Vagina (tissue), 2 donors: ENCODE measurements around the gene ZMYND11.

Experiments
- POLR2A ChIP-seq, 2 donors: fragments of 450-650 bp; IDR thresholded peaks; one replicate each; pipeline ENCODE4 v1.6.1; 2017; ENCODE audit warnings: antibody characterized with exemption in 2 of 2, mild to moderate bottlenecking in 2 of 2, moderate library complexity in 2 of 2
- POLR2AphosphoS5 ChIP-seq, 2 donors: sonication (generic); formaldehyde crosslinking; IDR thresholded peaks; one replicate each; pipeline ENCODE4 v1.9.0; 2017; ENCODE audit warnings: antibody characterized with exemption in 2 of 2, mild to moderate bottlenecking in 2 of 2, low read depth in 1 of 2; ENCODE audit not compliant: insufficient read depth in 1 of 2
- TF ChIP-seq, protein P1 (sequence below), 3 experiments: fragments of 450-650 bp in 2 of 3; fragments of 200-600 bp in 1 of 3; sonication (generic) in 1 of 3; IDR thresholded peaks; one replicate each; pipeline ENCODE4 v1.5.1; 2017 to 2019; ENCODE audit warnings: antibody characterized with exemption in 3 of 3, mild to moderate bottlenecking in 2 of 3, moderate library complexity in 2 of 3

- TF ChIP-seq, protein P1, sequence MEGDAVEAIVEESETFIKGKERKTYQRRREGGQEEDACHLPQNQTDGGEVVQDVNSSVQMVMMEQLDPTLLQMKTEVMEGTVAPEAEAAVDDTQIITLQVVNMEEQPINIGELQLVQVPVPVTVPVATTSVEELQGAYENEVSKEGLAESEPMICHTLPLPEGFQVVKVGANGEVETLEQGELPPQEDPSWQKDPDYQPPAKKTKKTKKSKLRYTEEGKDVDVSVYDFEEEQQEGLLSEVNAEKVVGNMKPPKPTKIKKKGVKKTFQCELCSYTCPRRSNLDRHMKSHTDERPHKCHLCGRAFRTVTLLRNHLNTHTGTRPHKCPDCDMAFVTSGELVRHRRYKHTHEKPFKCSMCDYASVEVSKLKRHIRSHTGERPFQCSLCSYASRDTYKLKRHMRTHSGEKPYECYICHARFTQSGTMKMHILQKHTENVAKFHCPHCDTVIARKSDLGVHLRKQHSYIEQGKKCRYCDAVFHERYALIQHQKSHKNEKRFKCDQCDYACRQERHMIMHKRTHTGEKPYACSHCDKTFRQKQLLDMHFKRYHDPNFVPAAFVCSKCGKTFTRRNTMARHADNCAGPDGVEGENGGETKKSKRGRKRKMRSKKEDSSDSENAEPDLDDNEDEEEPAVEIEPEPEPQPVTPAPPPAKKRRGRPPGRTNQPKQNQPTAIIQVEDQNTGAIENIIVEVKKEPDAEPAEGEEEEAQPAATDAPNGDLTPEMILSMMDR (IDR thresholded peaks at IDR 0.05): no peak
- TF ChIP-seq POLR2A (IDR thresholded peaks at IDR 0.05): no peak
- TF ChIP-seq POLR2AphosphoS5 (IDR thresholded peaks at IDR 0.05; ENCODE audit: insufficient read depth in 1 of 2, low read depth in 1 of 2): no peak
These were observed 142.7 kb downstream of the ZMYND11 start for GRCh38 chr10:277963-278362.
